ENCODE data around the gene TMEM25. TPM values are rescaled to one million over a fixed set of nuclear protein-coding genes. Genes with fewer than 3 reads are reported as not detected.
"Not testable (repeated sequence)": the region's sequence is repeated elsewhere in the genome, so short reads cannot be mapped to it uniquely, and the experiment has no call there.

The TMEM25 gene
- polyA plus RNA-seq, 4 donors: 26.0 to 31.3 (median 29.2) TPM

DNA sequence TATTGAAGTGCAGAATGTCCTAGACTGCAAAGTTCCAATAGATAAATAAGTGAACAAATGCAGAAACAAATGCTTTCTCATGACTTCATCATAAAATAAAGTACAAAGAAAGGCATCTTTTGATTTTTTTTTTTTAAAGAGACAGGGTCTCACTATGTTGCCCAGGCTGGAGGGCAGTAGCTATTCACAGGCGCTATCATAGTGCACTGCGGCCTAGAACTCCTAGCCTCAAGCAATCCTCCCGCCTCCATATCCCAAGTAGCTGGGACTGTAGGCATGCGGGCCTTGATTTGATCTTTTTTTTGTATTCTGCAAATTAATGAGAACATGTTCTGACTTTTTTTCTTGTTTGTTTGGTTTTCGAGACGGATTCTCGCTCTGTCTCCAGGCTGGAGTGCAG is 43.6 kb downstream of the TMEM25 start:
- no peak for DNase-seq (ENCODE audit: low read depth in 4 of 4, low spot score in 3 of 4)

DNA sequence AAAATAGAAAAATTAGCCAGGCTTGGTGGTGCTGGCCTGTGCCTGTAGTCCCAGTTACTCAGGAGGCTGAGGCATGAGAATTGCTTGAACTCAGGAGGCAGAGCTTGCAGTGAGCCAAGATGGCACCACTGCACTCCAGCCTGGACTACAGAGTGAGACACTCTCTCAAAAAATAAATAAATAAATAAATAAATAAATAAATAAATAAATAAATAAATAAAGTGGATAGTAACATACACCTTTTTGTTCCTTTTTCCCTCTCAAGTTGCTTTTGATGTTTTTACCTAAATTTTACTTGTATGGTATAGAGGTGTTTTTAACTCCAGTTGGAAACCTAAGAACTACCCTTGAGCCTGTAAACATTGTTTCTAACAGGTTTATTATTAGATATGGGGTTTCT is 47.0 kb downstream of the TMEM25 start:
- not testable (repeated sequence) for DNase-seq (ENCODE audit: low read depth in 4 of 4, low spot score in 3 of 4)

DNA sequence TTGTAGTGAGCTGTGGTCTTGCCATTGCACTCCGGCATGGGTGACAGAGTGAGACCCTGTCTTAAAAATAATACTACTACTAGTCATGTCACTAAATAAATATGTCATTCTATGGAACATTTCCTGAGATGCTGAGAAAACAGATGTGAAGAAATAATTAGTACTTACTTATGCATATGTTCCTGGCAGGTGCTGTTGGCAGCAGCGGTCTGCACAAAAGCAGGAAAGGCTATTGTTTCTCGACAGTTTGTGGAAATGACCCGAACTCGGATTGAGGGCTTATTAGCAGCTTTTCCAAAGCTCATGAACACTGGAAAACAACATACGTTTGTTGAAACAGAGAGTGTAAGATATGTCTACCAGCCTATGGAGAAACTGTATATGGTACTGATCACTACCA is 50.1 kb downstream of the TMEM25 start:
- DNase-seq (ENCODE audit: low read depth in 4 of 4, low spot score in 3 of 4): no peak

Other genes starting within 250 kb of the TMEM25 start
- gene CD3E, start 226.5 kb upstream of the TMEM25 start, polyA plus RNA-seq (ENCODE audit: insufficient read length in 4 of 4): 1 to 10 TPM in 1 of 4 donors, under 1 TPM in 3; 0.28 to 1.2 (median 0.53) TPM
- under 1 TPM; 0.24 to 0.95 (median 0.44) TPM for gene CD3D, start 188.5 kb upstream of the TMEM25 start, polyA plus RNA-seq (ENCODE audit: insufficient read length in 4 of 4)
- under 1 TPM; 0.15 to 0.47 (median 0.19) TPM for gene CD3G, start 186.8 kb upstream of the TMEM25 start, polyA plus RNA-seq (ENCODE audit: insufficient read length in 4 of 4)
- gene UBE4A, start 171.6 kb upstream of the TMEM25 start, polyA plus RNA-seq (ENCODE audit: insufficient read length in 4 of 4): 10 to 100 TPM; 35.7 to 43.2 (median 41.0) TPM
- 100 to 1,000 TPM; 398 to 470 (median 428) TPM for gene ATP5MG, start 129.6 kb upstream of the TMEM25 start, polyA plus RNA-seq (ENCODE audit: insufficient read length in 4 of 4)
- gene KMT2A, start 94.7 kb upstream of the TMEM25 start, polyA plus RNA-seq (ENCODE audit: insufficient read length in 4 of 4): 10 to 100 TPM; 34.4 to 41.7 (median 40.2) TPM
- gene TTC36, start 3.7 kb upstream of the TMEM25 start, polyA plus RNA-seq (ENCODE audit: insufficient read length in 4 of 4): 1 to 10 TPM in 2 of 4 donors, under 1 TPM in 2; 0.55 to 2.5 (median 1.2) TPM
- gene IFT46, start 34.7 kb downstream of the TMEM25 start, polyA plus RNA-seq (ENCODE audit: insufficient read length in 4 of 4): 10 to 100 TPM; 36.4 to 44.5 (median 44.0) TPM
- gene ARCN1, start 41.2 kb downstream of the TMEM25 start, polyA plus RNA-seq (ENCODE audit: insufficient read length in 4 of 4): 100 to 1,000 TPM; 179 to 199 (median 199) TPM
- gene PHLDB1, start 76.4 kb downstream of the TMEM25 start, polyA plus RNA-seq (ENCODE audit: insufficient read length in 4 of 4): 100 to 1,000 TPM; 117 to 146 (median 122) TPM
- 1 to 10 TPM in 1 of 4 donors, under 1 TPM in 3; 0.41 to 1.4 (median 0.91) TPM for gene TREH, start 148.5 kb downstream of the TMEM25 start, polyA plus RNA-seq (ENCODE audit: insufficient read length in 4 of 4)

Measured in right renal pelvis (tissue), 4 donors.